Sigmoid colon (tissue), 4 donors: ENCODE results near the gene JAG2.
A peak's percentile ranks its signal among the peaks of the same experiment; 100 is the strongest.

ENCODE experiments used
- EP300 ChIP-seq, 4 donors: sonication (generic); formaldehyde crosslinking; IDR thresholded peaks; one replicate each; pipeline ENCODE4 v1.6.1; 2017; ENCODE audit warnings: antibody characterized with exemption in 4 of 4
- POLR2A ChIP-seq, 2 donors: fragments of 450-650 bp; IDR thresholded peaks; one replicate each; pipeline ENCODE4 v1.6.1; 2016; ENCODE audit warnings: antibody characterized with exemption in 2 of 2, mild to moderate bottlenecking in 2 of 2, moderate library complexity in 2 of 2
- POLR2AphosphoS5 ChIP-seq, 4 donors: sonication (generic); formaldehyde crosslinking; IDR thresholded peaks; one replicate each; pipeline ENCODE4 v1.6.1; 2017; ENCODE audit warnings: antibody characterized with exemption in 4 of 4
- TF ChIP-seq, protein P1 (sequence below), 4 experiments: fragments of 450-650 bp in 3 of 4; fragments of 200-600 bp in 1 of 4; IDR thresholded peaks; one replicate each; pipeline ENCODE4 v1.5.1; 2016 to 2019; ENCODE audit warnings: antibody characterized with exemption in 4 of 4, mild to moderate bottlenecking in 3 of 4, moderate library complexity in 2 of 4

DNA sequence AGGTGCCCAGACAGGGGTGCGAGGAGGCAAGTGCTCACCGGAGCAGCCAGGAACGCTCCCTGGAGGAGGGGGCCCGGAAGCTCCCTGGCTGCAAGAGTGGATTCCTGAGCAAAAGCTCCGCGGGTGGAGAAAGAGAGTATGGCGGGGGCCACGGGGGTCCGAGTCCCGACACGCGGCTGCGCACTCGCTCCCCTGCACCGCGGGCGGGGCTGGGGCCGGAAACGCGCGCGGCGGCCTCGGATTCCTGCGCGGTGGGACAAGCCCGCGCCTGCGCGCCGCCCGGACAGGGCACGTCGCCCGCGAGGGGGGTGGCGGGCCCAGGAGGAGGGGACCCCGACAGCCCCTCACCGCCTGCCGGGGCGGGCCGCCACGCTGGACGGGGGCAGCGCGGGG, 75.5 kb downstream of the JAG2 start:
- TF ChIP-seq, protein P1, sequence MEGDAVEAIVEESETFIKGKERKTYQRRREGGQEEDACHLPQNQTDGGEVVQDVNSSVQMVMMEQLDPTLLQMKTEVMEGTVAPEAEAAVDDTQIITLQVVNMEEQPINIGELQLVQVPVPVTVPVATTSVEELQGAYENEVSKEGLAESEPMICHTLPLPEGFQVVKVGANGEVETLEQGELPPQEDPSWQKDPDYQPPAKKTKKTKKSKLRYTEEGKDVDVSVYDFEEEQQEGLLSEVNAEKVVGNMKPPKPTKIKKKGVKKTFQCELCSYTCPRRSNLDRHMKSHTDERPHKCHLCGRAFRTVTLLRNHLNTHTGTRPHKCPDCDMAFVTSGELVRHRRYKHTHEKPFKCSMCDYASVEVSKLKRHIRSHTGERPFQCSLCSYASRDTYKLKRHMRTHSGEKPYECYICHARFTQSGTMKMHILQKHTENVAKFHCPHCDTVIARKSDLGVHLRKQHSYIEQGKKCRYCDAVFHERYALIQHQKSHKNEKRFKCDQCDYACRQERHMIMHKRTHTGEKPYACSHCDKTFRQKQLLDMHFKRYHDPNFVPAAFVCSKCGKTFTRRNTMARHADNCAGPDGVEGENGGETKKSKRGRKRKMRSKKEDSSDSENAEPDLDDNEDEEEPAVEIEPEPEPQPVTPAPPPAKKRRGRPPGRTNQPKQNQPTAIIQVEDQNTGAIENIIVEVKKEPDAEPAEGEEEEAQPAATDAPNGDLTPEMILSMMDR (IDR thresholded peaks at IDR 0.05) = no peak
- TF ChIP-seq EP300 (IDR thresholded peaks at IDR 0.05) = no peak
- no peak for TF ChIP-seq POLR2A (IDR thresholded peaks at IDR 0.05)
- peak; percentile 13 to 58 (median 42) for TF ChIP-seq POLR2AphosphoS5 (IDR thresholded peaks at IDR 0.05)
